ENCODE data around the gene STK39.
"Not testable (repeated sequence)": the region's sequence is repeated elsewhere in the genome, so short reads cannot be mapped to it uniquely, and the experiment has no call there.

The STK39 gene

GRCh38 chr2:168135630-168136029 is 111.8 kb downstream of the STK39 start:
- H3K4me3 Mint-ChIP-seq, result no peak overlapping the region
- H3K36me3 Mint-ChIP-seq, result peaks cover 67% of the 10 kb centered on the region
- ATAC-seq, result no peak
- H3K4me1 Mint-ChIP-seq, result peaks cover 14% of the 10 kb centered on the region
- H3K27ac Mint-ChIP-seq, result no peak overlapping the region
- H3K9me3 Mint-ChIP-seq, result no peaks in the 10 kb centered on the region
- DNase-seq (ENCODE audit: low spot score in 2 of 2), result no peak

GRCh38 chr2:168135121-168135520 is 112.3 kb downstream of the STK39 start:
- no peak overlapping the region for H3K27ac Mint-ChIP-seq
- peaks cover 14% of the 10 kb centered on the region for H3K4me1 Mint-ChIP-seq
- DNase-seq (ENCODE audit: low spot score in 2 of 2) (no peak), ATAC-seq (no peak)
- peaks cover 69% of the 10 kb centered on the region for H3K36me3 Mint-ChIP-seq
- H3K4me3 Mint-ChIP-seq, result no peak overlapping the region
- no peaks in the 10 kb centered on the region for H3K9me3 Mint-ChIP-seq

- no peak for ATAC-seq
- H3K9me3 Mint-ChIP-seq, result no peaks in the 10 kb centered on the region
- no peak overlapping the region for H3K4me3 Mint-ChIP-seq
- DNase-seq (ENCODE audit: low spot score in 2 of 2), result no peak
- H3K36me3 Mint-ChIP-seq, result peaks cover 67% of the 10 kb centered on the region
- no peak overlapping the region for H3K27ac Mint-ChIP-seq
- peaks cover 14% of the 10 kb centered on the region for H3K4me1 Mint-ChIP-seq
Observed at GRCh38 chr2:168134485-168134884, 112.9 kb downstream of the STK39 start.

GRCh38 chr2:168132389-168132788 is 115.0 kb downstream of the STK39 start:
- peak overlapping the region; percentile 29 for H3K27ac Mint-ChIP-seq
- H3K36me3 Mint-ChIP-seq, result peaks cover 67% of the 10 kb centered on the region
- no peak for ATAC-seq
- H3K4me1 Mint-ChIP-seq, result peaks cover 7% of the 10 kb centered on the region
- H3K9me3 Mint-ChIP-seq, result no peaks in the 10 kb centered on the region
- H3K4me3 Mint-ChIP-seq, result no peak overlapping the region
- DNase-seq (ENCODE audit: low spot score in 2 of 2), result no peak

GRCh38 chr2:168130346-168130745 is 117.0 kb downstream of the STK39 start:
- Mint-ChIP-seq H3K36me3 (peaks cover 74% of the 10 kb centered on the region), H3K27ac (peak overlapping the region; percentile 33), H3K9me3 (no peaks in the 10 kb centered on the region), H3K4me3 (no peak overlapping the region), H3K4me1 (peaks cover 11% of the 10 kb centered on the region)
- ATAC-seq, result no peak
- no peak for DNase-seq (ENCODE audit: low spot score in 2 of 2)

GRCh38 chr2:168127371-168127770 is 120.0 kb downstream of the STK39 start:
- Mint-ChIP-seq H3K4me1 (peaks cover 9% of the 10 kb centered on the region), H3K9me3 (no peaks in the 10 kb centered on the region), H3K27ac (peak overlapping the region; percentile 50), H3K36me3 (peaks cover 60% of the 10 kb centered on the region), H3K4me3 (no peak overlapping the region)
- DNase-seq (ENCODE audit: low spot score in 2 of 2) (no peak), ATAC-seq (no peak)

GRCh38 chr2:168122210-168122609 is 125.2 kb downstream of the STK39 start:
- not testable (repeated sequence) for H3K27ac Mint-ChIP-seq; DNase-seq (ENCODE audit: low spot score in 2 of 2); H3K4me1 Mint-ChIP-seq; H3K4me3 Mint-ChIP-seq; ATAC-seq; H3K9me3 Mint-ChIP-seq
- H3K36me3 Mint-ChIP-seq, result peaks cover 26% of the 10 kb centered on the region

- DNase-seq (ENCODE audit: low spot score in 2 of 2), result no peak
- no peak for ATAC-seq
- Mint-ChIP-seq H3K4me3 (no peak overlapping the region), H3K36me3 (peaks cover 16% of the 10 kb centered on the region), H3K4me1 (peaks cover 8% of the 10 kb centered on the region), H3K27ac (no peak overlapping the region), H3K9me3 (no peaks in the 10 kb centered on the region)
Observed at GRCh38 chr2:168120730-168121129, 126.7 kb downstream of the STK39 start.

GRCh38 chr2:168120310-168120709 is 127.1 kb downstream of the STK39 start:
- Mint-ChIP-seq H3K27ac (no peak overlapping the region), H3K4me1 (peaks cover 7% of the 10 kb centered on the region), H3K36me3 (peaks cover 16% of the 10 kb centered on the region), H3K9me3 (no peaks in the 10 kb centered on the region), H3K4me3 (no peak overlapping the region)
- no peak for DNase-seq (ENCODE audit: low spot score in 2 of 2)
- ATAC-seq, result no peak

GRCh38 chr2:168119515-168120141 is 127.8 kb downstream of the STK39 start:
- H3K9me3 Mint-ChIP-seq, result no peaks in the 10 kb centered on the region
- ATAC-seq (peak; percentile 36), DNase-seq (ENCODE audit: low spot score in 2 of 2) (peak in 1 of 2 donors; percentile 54)
- no peak overlapping the region for H3K4me3 Mint-ChIP-seq
- H3K36me3 Mint-ChIP-seq, result peaks cover 9% of the 10 kb centered on the region
- H3K4me1 Mint-ChIP-seq, result peaks cover 5% of the 10 kb centered on the region
- H3K27ac Mint-ChIP-seq, result no peak overlapping the region

- Mint-ChIP-seq H3K27ac (no peak overlapping the region), H3K9me3 (no peaks in the 10 kb centered on the region), H3K4me1 (peaks cover 5% of the 10 kb centered on the region), H3K36me3 (peaks cover 6% of the 10 kb centered on the region), H3K4me3 (no peak overlapping the region)
- ATAC-seq (no peak), DNase-seq (ENCODE audit: low spot score in 2 of 2) (peak in 1 of 2 donors; percentile 53)
Observed at GRCh38 chr2:168118733-168119514, 128.5 kb downstream of the STK39 start.

GRCh38 chr2:168116448-168116847 is 130.9 kb downstream of the STK39 start:
- peaks cover 11% of the 10 kb centered on the region for H3K4me1 Mint-ChIP-seq
- DNase-seq (ENCODE audit: low spot score in 2 of 2), result no peak
- H3K9me3 Mint-ChIP-seq, result no peaks in the 10 kb centered on the region
- H3K4me3 Mint-ChIP-seq, result no peak overlapping the region
- ATAC-seq, result no peak
- H3K36me3 Mint-ChIP-seq, result peaks cover 19% of the 10 kb centered on the region
- no peak overlapping the region for H3K27ac Mint-ChIP-seq

GRCh38 chr2:168114619-168115018 is 132.8 kb downstream of the STK39 start:
- no peak overlapping the region for H3K27ac Mint-ChIP-seq
- no peak for DNase-seq (ENCODE audit: low spot score in 2 of 2)

GRCh38 chr2:168114040-168114439 is 133.4 kb downstream of the STK39 start:
- peaks cover 11% of the 10 kb centered on the region for H3K4me1 Mint-ChIP-seq
- no peak overlapping the region for H3K4me3 Mint-ChIP-seq
- no peak for DNase-seq (ENCODE audit: low spot score in 2 of 2)
- H3K9me3 Mint-ChIP-seq, result no peaks in the 10 kb centered on the region
- H3K36me3 Mint-ChIP-seq, result peaks cover 32% of the 10 kb centered on the region
- ATAC-seq, result no peak
- H3K27ac Mint-ChIP-seq, result no peak overlapping the region

More at GRCh38 chr2:168114619-168115018, 132.8 kb downstream of the STK39 start:
- no peaks in the 10 kb centered on the region for H3K9me3 Mint-ChIP-seq
- peaks cover 11% of the 10 kb centered on the region for H3K4me1 Mint-ChIP-seq
- no peak for ATAC-seq
- H3K4me3 Mint-ChIP-seq, result no peak overlapping the region
- peaks cover 32% of the 10 kb centered on the region for H3K36me3 Mint-ChIP-seq

GRCh38 chr2:168107322-168107721 is 140.1 kb downstream of the STK39 start:
- Mint-ChIP-seq H3K36me3 (peaks cover 33% of the 10 kb centered on the region), H3K4me1 (peaks cover 3% of the 10 kb centered on the region), H3K4me3 (no peak overlapping the region), H3K9me3 (no peaks in the 10 kb centered on the region), H3K27ac (no peak overlapping the region)
- DNase-seq (ENCODE audit: low spot score in 2 of 2) (no peak), ATAC-seq (no peak)

- DNase-seq (ENCODE audit: low spot score in 2 of 2) (no peak), ATAC-seq (no peak)
- Mint-ChIP-seq H3K4me3 (no peak overlapping the region), H3K9me3 (no peaks in the 10 kb centered on the region), H3K36me3 (peaks cover 12% of the 10 kb centered on the region), H3K4me1 (no peaks in the 10 kb centered on the region), H3K27ac (no peak overlapping the region)
Observed at GRCh38 chr2:168105127-168105683, 142.2 kb downstream of the STK39 start.
